Measurements from ENCODE around the gene MXRA8.
A peak's percentile ranks its signal among the peaks of the same experiment; 100 is the strongest.

MXRA8 gene

GRCh38 chr1:1310109-1310385, 48.3 kb downstream of the MXRA8 start:
- H3K36me3 Mint-ChIP-seq (ENCODE audit: low read depth) = peaks cover 7% of the 10 kb centered on the region
- H3K4me1 Mint-ChIP-seq (ENCODE audit: low read depth) = peaks cover 19% of the 10 kb centered on the region
- H3K27ac Mint-ChIP-seq = no peak overlapping the region
- H3K4me3 Mint-ChIP-seq = no peak overlapping the region
- H3K27me3 Mint-ChIP-seq = no peaks in the 10 kb centered on the region
- no peaks in the 10 kb centered on the region for H3K9me3 Mint-ChIP-seq

DNA sequence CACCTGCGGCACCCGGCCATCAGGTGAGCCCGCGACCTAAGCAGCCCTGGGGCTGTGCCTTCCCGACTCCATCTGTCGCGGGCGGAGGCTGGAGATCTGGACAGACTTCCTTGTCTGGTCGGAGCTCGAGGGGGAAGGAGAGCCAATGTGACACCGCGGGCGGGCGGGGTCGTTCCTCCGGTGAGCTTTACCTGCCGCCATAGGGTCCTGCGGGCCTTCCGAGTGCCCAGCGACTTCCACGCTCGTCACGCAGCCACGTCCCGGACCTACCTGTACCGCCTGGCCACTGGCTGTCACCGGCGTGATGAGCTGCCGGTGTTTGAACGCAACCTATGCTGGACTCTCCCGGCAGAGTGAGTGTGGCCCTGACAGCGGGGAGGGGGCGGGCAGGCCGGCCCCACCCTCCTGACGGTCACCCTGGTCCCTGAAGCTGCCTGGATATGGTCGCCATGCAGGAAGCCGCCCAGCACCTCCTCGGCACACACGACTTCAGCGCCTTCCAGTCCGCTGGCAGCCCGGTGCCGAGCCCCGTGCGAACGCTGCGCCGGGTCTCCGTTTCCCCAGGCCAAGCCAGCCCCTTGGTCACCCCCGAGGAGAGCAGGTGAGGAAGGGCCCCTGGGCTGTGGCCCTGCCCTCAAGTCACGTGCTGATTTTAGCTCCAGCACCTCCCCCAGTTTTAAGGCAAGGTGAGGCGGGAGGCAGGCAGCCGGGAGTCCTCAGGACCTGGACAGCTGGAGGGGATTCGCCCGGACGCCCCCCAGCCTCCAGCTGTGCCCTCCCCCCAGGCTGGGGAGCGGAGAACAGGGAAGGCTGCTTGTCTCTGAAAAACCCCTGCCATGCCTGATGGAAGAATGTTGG, 48.9 kb downstream of the MXRA8 start:
- peak overlapping the region; percentile 12 for H3K27ac Mint-ChIP-seq
- H3K9me3 Mint-ChIP-seq = no peaks in the 10 kb centered on the region
- no peaks in the 10 kb centered on the region for H3K27me3 Mint-ChIP-seq
- peaks cover 4% of the 10 kb centered on the region for H3K36me3 Mint-ChIP-seq (ENCODE audit: low read depth)
- peaks cover 19% of the 10 kb centered on the region for H3K4me1 Mint-ChIP-seq (ENCODE audit: low read depth)
- peak overlapping the region; percentile 81 for H3K4me3 Mint-ChIP-seq

DNA sequence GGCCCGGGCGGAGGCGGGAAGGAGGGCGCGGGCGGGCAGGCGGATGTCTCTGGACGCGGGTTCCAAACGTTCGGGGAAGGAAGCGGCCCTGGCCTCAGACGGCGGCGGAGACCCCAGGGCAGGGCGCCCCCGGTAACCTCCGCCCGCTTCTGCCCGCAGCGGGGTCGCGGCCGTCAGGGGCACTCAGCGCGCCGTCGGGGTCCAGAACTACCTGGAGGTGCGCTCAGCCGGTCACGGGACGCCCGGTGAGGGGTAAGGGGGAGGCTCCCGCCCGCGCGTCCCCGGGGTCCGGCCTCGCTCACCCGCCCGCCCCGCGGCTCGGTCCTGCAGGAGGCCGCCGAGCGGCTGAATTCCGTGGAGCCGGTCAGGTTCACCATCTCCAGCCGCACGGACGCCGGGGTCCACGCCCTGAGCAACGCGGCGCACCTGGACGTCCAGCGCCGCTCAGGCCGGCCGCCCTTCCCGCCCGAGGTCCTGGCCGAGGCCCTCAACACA, 49.6 kb downstream of the MXRA8 start:
- no peaks in the 10 kb centered on the region for H3K27me3 Mint-ChIP-seq
- H3K27ac Mint-ChIP-seq = peak overlapping the region; percentile 84
- peaks cover 19% of the 10 kb centered on the region for H3K4me1 Mint-ChIP-seq (ENCODE audit: low read depth)
- H3K9me3 Mint-ChIP-seq = no peaks in the 10 kb centered on the region
- peak overlapping the region; percentile 85 for H3K4me3 Mint-ChIP-seq
- H3K36me3 Mint-ChIP-seq (ENCODE audit: low read depth) = peaks cover 3% of the 10 kb centered on the region

DNA sequence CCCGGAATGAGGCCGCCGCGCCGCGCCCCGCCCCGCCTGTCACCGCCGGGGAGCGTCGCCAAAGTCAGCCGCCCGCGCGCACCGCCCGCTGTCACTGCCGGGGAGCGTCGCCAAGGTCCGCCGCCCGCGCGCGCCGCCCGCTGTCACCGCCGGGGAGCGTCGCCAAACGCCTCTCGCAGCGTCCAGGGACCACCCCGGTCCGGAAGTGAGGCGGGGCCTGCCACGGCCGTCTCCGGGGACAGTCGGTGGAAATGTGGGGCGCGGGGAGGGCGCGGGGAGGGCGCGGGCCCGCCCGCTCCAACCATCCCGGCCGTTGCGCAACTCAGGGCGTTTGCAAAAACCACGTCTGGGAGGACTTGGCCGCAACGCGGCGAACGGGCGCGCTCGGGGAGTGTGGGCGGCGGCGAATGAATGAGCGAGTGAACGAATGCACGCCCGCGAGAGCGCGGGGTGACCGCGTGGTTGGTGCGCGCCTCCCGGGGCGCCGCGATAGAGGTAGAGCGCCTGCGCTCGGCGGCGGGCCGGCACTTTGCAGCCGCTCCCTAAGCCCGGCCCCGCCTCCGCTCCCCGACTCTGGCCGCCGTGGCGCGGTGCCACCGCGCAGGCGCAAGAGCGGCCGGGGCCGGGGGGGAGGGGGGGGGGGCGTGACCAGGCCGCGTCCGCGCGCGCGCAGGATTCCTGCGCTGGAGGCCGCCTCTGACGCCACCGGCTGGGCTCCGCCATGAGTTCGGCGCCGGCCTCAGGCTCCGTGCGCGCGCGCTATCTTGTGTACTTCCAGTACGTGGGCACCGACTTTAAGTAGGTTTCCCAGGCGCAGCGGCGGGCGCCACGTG, 50.2 kb downstream of the MXRA8 start, which contains the start of the genes ACAP3 and PUSL1:
Gene ACAP3 (minus strand): TSS at position 8 of the 833 bp plus-strand sequence. CDS start 115 bp downstream, outside the sequence.
Gene PUSL1 (plus strand): TSS at position 675 of the 833 bp plus-strand sequence. CDS start 47 bp downstream, at position 722.
- H3K4me3 Mint-ChIP-seq = peak within 1 kb of the TSS; percentile 86
- no peaks in the 10 kb centered on the region for H3K36me3 Mint-ChIP-seq (ENCODE audit: low read depth)
- no peaks in the 10 kb centered on the region for H3K27me3 Mint-ChIP-seq
- peaks cover 19% of the 10 kb centered on the region for H3K4me1 Mint-ChIP-seq (ENCODE audit: low read depth)
- H3K27ac Mint-ChIP-seq = peak within 1 kb of the TSS; percentile 84
- H3K9me3 Mint-ChIP-seq = no peaks in the 10 kb centered on the region

- no peaks in the 10 kb centered on the region for H3K36me3 Mint-ChIP-seq (ENCODE audit: low read depth)
- no peaks in the 10 kb centered on the region for H3K27me3 Mint-ChIP-seq
- peak overlapping the region; percentile 40 for H3K27ac Mint-ChIP-seq
- no peaks in the 10 kb centered on the region for H3K9me3 Mint-ChIP-seq
- H3K4me3 Mint-ChIP-seq = peak overlapping the region; percentile 86
- H3K4me1 Mint-ChIP-seq (ENCODE audit: low read depth) = peaks cover 19% of the 10 kb centered on the region
Measured at GRCh38 chr1:1307261-1307922, 51.0 kb downstream of the MXRA8 start.

- Mint-ChIP-seq H3K9me3 (no peaks in the 10 kb centered on the region), H3K36me3 (ENCODE audit: low read depth) (no peaks in the 10 kb centered on the region), H3K27me3 (no peaks in the 10 kb centered on the region)
Measured at GRCh38 chr1:1306661-1307260, 51.6 kb downstream of the MXRA8 start.

DNA sequence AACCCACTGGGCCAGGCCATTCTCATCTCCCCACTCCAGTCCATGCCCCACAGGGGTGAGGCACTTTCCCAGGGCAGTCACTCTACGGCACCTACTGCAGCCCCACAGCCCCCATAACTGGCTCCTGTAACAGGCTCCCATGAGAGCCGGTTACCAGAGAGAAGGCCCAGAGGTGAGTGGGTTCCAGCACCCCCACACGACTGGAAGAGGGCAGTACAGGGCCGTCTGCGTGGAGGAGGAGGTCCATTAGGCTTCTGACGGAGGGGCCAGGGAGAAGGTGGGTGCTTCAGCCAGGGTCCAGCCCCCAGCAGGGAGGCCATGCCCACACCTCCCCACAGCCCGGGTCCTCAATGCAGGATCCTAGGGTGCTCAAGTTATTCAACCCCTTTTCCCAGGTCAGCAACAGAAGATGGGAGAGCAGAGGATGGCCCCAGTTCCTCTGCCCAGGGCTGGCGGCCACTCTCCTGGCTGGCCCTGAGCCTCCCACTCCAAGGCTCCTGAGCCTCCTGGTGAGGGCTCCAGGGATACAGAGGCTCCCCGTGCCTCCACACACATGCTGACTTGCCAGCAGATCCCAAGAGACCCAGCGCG, 52.2 kb downstream of the MXRA8 start:
- Mint-ChIP-seq H3K9me3 (no peaks in the 10 kb centered on the region), H3K27ac (peak overlapping the region; percentile 59), H3K4me1 (ENCODE audit: low read depth) (peaks cover 19% of the 10 kb centered on the region), H3K36me3 (ENCODE audit: low read depth) (no peaks in the 10 kb centered on the region), H3K27me3 (no peaks in the 10 kb centered on the region), H3K4me3 (peak overlapping the region; percentile 86)

More at GRCh38 chr1:1306661-1307260, 51.6 kb downstream of the MXRA8 start:
- H3K4me3 Mint-ChIP-seq = peak overlapping the region; percentile 86
- peaks cover 19% of the 10 kb centered on the region for H3K4me1 Mint-ChIP-seq (ENCODE audit: low read depth)
- H3K27ac Mint-ChIP-seq = peak overlapping the region; percentile 40

GRCh38 chr1:1305300-1306069, 52.9 kb downstream of the MXRA8 start:
- H3K4me3 Mint-ChIP-seq = peak overlapping the region; percentile 86
- H3K27ac Mint-ChIP-seq = peak overlapping the region; percentile 59
- H3K27me3 Mint-ChIP-seq = no peaks in the 10 kb centered on the region
- no peaks in the 10 kb centered on the region for H3K9me3 Mint-ChIP-seq
- peaks cover 19% of the 10 kb centered on the region for H3K4me1 Mint-ChIP-seq (ENCODE audit: low read depth)
- H3K36me3 Mint-ChIP-seq (ENCODE audit: low read depth) = no peaks in the 10 kb centered on the region

GRCh38 chr1:1304331-1305299, 53.7 kb downstream of the MXRA8 start:
- Mint-ChIP-seq H3K36me3 (ENCODE audit: low read depth) (no peaks in the 10 kb centered on the region), H3K27ac (no peak overlapping the region), H3K9me3 (no peaks in the 10 kb centered on the region), H3K27me3 (no peaks in the 10 kb centered on the region), H3K4me3 (peak overlapping the region; percentile 45), H3K4me1 (ENCODE audit: low read depth) (peaks cover 19% of the 10 kb centered on the region)

- Mint-ChIP-seq H3K36me3 (ENCODE audit: low read depth) (no peaks in the 10 kb centered on the region), H3K9me3 (no peaks in the 10 kb centered on the region), H3K4me3 (no peak overlapping the region), H3K4me1 (ENCODE audit: low read depth) (peaks cover 19% of the 10 kb centered on the region), H3K27ac (no peak overlapping the region), H3K27me3 (no peaks in the 10 kb centered on the region)
Measured at GRCh38 chr1:1303736-1304135, 54.6 kb downstream of the MXRA8 start.

DNA sequence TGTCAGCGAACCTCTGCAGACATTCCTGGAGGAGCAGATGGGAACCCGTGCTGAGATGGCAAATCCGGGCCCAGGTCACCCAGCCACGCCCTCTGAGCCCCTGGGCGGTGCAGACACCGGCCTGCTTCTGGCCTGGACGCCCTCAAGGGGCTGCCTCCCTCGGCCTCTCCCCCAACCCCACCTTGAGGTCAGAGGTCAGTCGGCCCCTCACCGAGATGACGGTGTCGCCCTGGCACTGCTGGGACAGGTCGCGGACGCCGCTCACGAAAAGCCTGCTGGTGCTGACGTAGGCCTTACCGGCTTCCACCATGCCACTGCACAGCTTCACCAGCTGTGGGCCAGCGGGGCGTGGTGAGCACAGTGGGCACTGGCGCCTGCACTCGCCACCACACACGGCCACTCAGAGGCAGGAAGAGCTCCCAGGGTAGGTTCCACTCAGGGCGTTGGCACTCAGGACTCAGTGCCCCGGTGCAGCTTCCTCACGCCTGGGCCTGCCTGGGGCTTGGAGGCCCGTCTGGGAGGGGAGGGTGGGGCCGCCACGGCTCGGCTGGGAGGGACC, 55.3 kb downstream of the MXRA8 start:
- Mint-ChIP-seq H3K36me3 (ENCODE audit: low read depth) (no peaks in the 10 kb centered on the region), H3K4me3 (no peak overlapping the region), H3K4me1 (ENCODE audit: low read depth) (peaks cover 19% of the 10 kb centered on the region), H3K9me3 (no peaks in the 10 kb centered on the region), H3K27me3 (no peaks in the 10 kb centered on the region), H3K27ac (no peak overlapping the region)
